Lower leg skin (tissue), 3 donors: ENCODE data around the gene TMEM44.

Experiments
- CTCF ChIP-seq, 3 donors: fragments of 450-650 bp; IDR thresholded peaks; one replicate each; pipeline ENCODE4 v1.5.1; 2016; ENCODE audit warnings: antibody characterized with exemption in 3 of 3, mild to moderate bottlenecking in 3 of 3, moderate library complexity in 2 of 3
- POLR2A ChIP-seq, 2 donors: fragments of 450-650 bp; IDR thresholded peaks; one replicate each; pipeline ENCODE4 v1.6.1; 2016 to 2017; ENCODE audit warnings: antibody characterized with exemption in 2 of 2, mild to moderate bottlenecking in 1 of 2, moderate library complexity in 1 of 2

- no peak for TF ChIP-seq CTCF (IDR thresholded peaks at IDR 0.05)
- TF ChIP-seq POLR2A (IDR thresholded peaks at IDR 0.05), result no peak
These were observed 67.5 kb downstream of the TMEM44 start for GRCh38 chr3:194565597-194566190.
